HG02763 (cell line): ENCODE results near the gene CPNE7.

Source experiments
- ATAC-seq: cut with Tn5 transposase; IDR thresholded peaks from one replicate; pipeline ENCODE4 v1.9.1; 2021; ENCODE audit warnings: mild to moderate bottlenecking, moderate library complexity; ENCODE audit not compliant: unreplicated experiment

The CPNE7 gene

GRCh38 chr16:89548344-89549006 is 27.1 kb upstream of the CPNE7 start:
- ATAC-seq, result no peak

GRCh38 chr16:89549007-89549700 is 26.4 kb upstream of the CPNE7 start:
- ATAC-seq, result no peak

GRCh38 chr16:89550421-89551007 is 25.0 kb upstream of the CPNE7 start:
- no peak for ATAC-seq

- no peak for ATAC-seq
Measured at GRCh38 chr16:89552329-89552728, 23.2 kb upstream of the CPNE7 start.

GRCh38 chr16:89552913-89553312 is 22.6 kb upstream of the CPNE7 start:
- no peak for ATAC-seq

- ATAC-seq, result no peak
Measured at GRCh38 chr16:89553733-89554132, 21.8 kb upstream of the CPNE7 start.

- ATAC-seq, result no peak
Measured at GRCh38 chr16:89554343-89554742, 21.2 kb upstream of the CPNE7 start.

- ATAC-seq, result no peak
Measured at GRCh38 chr16:89555265-89555664, 20.3 kb upstream of the CPNE7 start.

- ATAC-seq, result no peak
Measured at GRCh38 chr16:89555780-89556179, 19.8 kb upstream of the CPNE7 start.

- ATAC-seq, result no peak
Measured at GRCh38 chr16:89556750-89557689, 18.5 kb upstream of the CPNE7 start.

- no peak for ATAC-seq
Measured at GRCh38 chr16:89557690-89558490, 17.7 kb upstream of the CPNE7 start.

- peak; percentile 87 for ATAC-seq
Measured at GRCh38 chr16:89560378-89561141, 15.0 kb upstream of the CPNE7 start, which contains the start of gene RPL13. RPL13 (plus strand) TSS chr16:89560682; CDS start chr16:89560960, 278 bp downstream.

GRCh38 chr16:89561142-89561883 is 14.2 kb upstream of the CPNE7 start:
- ATAC-seq, result no peak

GRCh38 chr16:89561884-89562599 is 13.5 kb upstream of the CPNE7 start:
- no peak for ATAC-seq

- ATAC-seq, result no peak
Measured at GRCh38 chr16:89562939-89563338, 12.6 kb upstream of the CPNE7 start.

GRCh38 chr16:89563639-89564392 is 11.7 kb upstream of the CPNE7 start:
- ATAC-seq, result no peak

GRCh38 chr16:89564476-89565255 is 10.9 kb upstream of the CPNE7 start:
- ATAC-seq, result no peak
